NCI-H2081 treated with DMSO at 0.1 percent for 48 hours (cell line): ENCODE measurements around the gene COMT.

ENCODE experiments used
- DNase-seq: peaks from one replicate; lab custom pipeline; 2025; lab: John Stamatoyannopoulos, UW

Gene COMT

DNA sequence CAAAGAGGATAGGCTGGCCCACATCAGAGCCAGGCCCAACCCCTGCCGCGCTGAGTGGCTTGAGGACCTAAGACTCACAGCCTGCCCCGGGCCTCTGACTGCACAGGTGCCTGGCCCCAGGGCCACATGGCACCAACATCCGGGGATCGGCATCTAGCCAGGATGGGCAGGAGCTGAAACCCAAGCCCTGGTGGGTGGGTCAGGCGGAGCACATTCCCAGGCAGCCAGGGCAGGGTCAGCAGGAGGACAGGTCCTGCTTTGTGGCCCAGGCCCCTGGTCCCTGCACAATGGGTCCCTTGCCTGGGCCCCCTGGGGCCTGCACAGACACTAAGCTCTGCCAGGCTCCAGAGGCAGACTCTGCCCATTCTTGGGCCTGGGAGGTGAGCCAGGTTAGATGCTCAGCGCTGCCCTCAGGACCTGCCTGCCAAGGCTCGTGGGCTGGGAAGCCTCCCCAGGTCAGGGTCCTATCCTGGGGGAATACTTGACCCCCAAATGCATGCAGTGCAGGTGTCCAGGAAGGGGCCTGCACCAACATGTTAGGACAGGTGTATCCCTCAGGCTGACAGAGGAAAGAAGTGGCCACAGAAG, 41.5 kb downstream of the COMT start:
- no peak for DNase-seq

DNA sequence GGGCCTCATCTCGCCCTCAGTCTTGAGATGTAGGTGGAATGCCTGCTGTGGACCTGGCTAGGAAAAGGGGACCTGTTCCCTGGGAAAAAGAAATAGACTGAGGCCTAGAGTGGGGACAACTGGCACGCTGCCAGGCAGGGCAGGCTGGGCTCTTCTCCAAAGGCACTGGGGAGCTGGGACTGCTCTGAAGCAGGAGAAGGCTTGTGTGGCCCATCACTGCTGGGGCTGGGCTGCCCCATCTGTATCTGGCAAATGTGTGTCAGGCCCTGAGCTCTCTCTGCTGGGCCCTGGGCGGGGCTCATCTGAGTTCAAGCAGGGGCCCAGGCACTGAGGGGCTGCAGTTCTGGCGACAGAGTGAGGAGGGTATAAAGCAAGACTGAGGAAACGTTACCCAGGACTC, 42.2 kb downstream of the COMT start:
- DNase-seq, result no peak

DNA sequence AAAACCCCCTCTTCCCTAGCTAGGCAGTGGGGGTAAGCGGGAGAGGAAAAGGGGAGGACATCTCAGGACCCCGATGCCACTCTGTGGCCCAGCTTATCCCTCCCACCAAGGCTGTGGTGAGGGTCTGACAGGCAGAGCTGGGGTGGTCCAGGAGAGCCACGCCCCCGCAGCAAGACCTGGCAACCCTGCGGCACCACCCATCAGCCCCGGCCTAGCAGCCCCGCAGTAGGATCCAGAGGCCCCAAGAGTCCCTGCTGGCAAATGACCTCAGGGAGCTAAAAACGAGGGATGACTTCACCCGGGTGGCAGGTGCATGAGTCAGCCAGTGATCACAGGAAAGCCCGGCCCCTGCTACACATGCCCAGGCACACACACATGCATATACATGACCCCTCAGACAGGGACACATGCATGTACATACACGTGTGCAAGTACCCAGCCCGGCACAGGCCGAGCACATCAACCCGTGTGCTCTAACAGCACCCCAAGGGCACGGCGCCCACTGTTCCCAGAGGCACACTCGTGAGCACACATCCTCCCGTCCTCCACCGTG, 42.7 kb downstream of the COMT start:
- DNase-seq, result no peak

DNA sequence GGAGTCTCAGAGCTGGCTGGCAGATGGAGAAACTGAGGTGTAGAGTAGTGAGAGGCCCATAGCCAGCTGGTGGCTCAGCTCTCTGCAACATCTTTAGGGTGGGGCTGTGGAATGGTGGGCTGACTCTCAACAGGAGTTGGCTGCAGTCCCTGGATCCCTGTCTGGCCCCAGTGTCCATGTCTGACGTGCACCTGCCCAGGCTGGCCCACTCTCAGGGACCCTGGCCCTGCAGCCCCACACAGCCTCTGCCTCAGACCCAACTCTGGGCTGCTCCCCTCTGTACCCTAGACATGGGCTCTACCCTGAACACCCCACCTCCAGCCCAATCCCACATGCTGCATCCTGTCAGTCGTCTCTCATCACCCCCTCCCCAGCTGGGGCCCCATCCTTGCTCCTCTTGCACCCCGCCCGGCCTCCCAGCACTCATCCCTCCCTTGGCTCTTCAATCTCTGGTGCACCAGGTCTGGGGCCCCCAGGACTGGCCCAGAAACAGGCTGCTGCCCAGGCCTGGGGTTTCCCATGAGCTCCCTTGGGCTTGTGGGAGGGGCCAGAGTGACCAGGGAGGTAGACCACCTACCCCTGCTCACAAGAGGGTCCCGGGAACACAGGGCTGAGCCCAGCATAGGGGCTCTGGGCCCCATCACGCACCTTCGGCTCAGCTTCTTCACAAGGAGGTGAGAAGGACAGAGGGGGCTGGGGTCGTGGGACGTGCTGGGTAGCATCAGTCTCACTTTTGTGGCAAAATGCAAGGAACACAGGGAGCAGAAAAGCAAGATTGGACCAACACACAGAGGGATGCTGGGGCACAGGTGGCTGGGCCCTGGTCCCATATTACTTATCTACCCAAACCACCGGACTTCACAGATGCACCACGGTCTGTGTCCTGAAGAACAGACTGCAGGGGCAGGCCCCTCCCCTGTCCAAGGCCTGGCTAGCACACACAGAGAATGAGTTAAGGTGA, 43.6 kb downstream of the COMT start:
- DNase-seq, result no peak

DNA sequence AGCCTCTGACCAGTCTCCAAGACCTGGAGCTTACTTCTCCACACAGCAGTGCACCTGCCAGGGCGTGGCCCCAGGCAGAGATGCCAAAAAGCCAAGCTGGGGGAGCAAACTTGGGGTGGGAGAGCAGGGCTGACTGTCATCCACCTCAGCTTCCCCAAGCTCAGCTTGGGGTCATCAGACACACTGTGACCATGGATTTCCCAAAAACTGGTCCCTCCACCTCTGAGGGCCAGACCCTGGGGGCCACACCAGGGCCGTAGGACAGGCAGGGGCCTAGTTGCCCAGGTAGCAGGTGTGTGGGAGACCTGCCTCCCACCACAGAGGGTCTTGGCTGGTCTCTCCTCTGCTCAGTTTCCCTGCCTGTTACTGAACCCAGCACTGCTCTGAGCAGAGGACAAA, 44.4 kb downstream of the COMT start:
- no peak for DNase-seq

DNA sequence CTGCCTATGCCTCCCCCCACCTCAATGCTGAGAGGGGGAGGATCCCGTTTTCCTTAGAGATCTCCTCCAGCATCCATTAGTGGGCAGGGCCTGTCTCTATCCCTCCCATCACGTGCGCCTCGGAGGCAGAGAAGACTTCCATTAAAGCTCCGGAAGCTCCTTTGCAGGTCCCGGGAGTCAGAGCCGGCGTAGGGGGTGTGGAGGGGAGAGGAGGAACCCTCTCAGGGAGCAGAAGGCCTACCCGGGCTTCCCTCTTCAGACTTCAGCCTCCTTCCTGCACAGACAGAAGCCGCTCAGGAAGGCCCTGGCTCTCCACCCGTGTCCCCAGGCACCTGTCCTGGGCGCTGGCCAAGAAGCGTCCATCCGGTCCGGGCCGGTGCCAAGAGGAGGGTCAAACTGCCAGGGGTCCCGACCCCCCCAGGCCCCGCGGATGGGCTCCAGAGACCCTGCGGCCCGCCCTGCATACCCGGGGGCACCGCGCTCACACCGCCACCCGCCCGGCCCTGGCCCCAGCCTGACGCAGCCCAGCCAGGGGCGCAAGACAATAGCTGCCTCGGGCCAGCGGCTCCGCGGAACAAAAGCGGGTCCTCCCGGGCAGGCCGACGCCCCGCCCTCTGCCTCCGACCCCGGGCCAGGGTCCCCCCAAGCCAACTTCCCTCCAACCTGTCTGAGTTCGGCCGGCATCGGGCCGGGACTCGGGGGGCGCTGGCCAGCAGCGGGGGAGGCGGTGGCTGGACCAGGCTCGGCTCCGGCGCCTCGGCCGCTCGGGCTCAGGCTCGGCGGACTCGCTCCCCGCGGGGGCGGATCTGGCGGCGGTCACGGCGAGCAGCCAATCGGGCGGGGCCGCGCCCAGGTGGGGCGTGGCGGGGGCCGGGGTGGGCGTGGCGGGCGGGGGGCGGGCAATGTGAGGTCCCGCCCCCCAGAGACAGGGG, 45.1 kb downstream of the COMT start:
- DNase-seq, result no peak

DNA sequence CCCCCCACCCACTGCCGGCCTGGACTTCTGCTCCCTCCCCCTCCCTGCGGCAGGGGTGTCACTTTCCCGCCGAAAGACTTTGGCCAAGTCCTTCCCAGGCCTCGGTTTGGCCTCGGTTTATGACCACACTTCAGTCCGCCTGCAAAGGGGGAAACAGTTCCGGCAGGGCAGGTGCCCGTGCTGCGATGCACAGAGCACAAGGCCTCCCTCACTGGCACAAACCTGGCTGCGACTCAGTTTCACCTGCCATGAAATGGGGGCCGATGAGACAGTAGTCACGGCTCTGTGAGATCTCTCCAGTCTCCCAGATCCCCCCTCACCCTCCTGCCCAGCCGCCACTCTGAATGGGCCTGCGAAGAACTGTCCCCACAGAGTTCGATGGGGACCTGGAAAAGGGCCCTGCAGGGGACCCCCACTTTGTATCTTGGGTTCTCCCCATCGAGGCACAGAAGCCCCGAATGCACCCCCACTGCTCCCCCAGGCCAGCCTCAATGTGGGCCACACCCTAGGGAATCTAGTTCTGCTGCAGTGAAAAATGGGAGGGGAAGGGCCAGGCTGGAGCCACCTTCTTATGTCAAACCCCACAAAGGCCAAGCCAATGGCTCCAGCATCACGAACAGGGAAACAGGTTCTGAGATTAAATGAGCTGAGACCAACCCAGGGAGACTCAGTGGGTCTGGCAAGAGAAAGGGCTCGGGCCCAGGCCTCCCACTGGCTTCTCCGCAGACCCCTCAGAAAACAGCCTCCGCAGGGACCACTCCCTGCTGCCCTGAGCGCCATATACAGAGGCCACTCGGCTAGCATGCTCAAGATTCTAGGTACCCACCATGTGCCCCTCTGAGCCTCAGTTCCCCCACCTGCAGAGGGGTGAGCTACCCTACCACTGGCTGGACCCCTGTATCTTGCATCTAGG, 46.1 kb downstream of the COMT start:
- DNase-seq, result no peak

DNA sequence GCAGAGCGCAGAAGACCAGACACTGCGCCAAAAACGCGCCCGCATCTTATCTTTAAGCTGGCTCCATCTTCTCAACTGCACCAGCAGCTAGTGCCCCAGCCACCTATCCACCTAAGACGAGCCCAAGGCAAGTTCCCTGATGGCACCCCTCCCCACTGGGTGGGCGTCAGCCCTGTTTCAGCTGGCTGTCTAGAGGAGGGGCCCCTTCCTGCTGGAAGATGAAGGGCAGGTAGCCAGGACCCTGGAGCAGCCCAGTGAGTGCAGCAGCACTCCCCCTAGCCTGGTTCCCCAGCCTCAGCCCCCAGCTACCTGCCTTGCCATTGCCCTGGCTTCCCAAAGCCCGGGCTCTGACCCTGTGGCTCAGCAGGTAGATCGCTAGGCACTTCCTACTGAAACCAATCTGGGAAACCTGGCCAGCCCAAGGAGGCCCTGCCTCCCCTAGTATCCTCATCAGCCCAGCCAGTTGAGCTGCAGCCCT, 46.8 kb downstream of the COMT start:
- no peak for DNase-seq

DNA sequence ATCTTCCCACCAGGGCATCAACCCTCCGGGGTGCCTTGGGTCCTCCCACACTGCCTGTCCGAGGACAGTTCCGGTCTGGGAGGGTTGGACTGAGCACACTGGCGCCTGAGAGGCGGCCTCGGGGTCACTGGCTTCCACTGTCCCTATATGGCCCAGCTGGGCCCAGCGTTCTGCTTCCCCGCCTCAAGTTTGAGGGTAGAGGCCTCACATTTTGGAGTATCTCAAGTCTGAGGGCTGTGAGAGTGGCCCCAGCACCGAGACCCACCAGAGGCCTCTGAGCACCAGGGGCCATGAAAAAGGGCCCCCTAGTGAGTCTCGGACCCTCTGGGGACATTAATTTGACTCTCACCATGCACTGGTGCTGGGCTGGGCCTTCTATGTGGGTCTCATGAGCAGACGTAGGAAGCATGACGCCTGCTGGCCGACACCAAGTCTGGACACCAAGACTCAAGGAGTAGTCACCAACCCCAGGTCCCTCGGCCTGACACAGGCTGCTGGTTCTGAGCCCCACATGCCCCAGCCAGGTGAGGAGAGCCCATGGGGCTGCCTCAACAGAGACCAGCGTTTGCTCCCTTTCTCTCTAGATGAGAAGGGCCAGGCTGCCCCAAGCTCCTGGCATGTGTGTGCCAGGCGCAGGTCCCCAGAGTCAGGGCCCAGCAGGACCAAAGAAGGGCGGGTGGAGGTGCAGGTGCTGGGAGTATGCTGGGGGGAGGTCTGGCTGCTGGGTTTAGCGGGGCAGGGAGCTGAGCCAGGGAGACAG, 47.6 kb downstream of the COMT start:
- no peak for DNase-seq

DNA sequence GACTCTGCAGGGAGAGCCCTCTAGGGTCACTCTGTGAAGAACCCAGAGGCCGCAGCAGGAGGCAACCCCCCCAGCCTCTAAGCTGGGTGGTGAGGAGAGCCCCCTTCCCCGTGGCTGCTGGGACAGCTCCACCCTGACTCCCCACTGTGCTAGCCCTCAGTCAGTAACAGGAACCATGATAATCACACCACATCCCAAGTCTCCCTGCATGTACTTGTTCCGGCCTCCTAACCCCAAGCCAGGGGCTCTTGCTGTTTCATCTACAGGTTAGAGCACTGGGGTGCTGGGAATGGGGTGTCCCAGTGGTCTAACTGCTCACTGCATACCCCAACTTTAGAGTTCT, 48.1 kb downstream of the COMT start:
- no peak for DNase-seq

DNA sequence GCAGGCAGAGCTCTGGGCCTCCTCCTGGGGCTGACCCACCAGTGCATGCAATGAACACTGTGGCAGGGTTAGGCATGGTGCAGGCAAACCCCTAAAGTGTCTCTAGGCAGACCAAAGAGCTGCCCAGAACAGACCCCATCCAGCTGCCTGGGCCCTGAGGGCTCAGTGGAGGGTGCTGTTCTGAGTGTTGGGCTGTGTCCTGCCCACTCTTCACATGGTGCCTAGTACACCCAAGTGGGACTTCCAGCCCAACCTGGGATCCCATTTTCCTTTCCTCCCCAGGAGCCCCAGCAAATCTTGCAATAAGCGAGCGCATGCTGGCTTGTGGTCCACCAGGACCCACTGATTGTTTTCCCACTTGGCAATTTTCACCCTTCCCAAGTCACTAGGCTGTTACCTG, 48.6 kb downstream of the COMT start:
- no peak for DNase-seq

DNA sequence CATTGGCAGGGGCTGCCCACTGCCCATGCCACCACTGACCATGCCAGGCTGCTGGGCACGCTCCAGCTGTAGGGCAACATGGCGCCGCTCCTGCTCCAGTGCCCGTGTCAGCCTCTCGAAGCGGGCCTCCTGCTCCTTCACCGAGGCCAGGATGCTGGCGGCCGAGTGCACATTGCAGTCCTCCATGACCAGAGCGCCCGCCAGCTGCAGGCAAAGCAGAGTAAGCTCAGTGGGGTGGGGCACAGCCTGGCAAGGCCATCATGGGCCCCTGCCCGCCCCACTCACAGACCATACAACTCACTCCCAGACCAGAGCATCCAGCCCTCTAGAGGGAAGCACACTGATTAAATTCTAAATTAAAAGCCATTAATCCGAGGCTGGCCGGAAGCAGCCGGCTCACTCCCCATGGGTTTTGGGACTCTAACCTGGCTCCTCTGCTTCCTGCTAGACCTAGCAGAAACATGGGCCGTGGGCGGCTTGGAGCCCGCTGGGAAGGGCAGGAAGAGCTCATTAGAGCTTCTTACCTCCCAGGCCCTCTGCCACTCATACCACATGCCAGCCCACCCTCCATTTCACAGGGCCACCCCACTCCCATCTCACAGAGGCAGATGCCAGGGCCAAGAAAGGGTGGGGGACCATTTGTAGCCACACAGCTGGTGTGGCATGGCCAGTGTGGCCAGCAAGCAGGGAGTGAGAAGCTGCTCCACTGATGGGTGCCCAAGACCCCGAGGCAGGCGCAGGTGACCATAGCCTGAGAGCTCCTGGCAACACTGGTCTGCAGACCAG, 49.2 kb downstream of the COMT start:
- DNase-seq, result no peak

DNA sequence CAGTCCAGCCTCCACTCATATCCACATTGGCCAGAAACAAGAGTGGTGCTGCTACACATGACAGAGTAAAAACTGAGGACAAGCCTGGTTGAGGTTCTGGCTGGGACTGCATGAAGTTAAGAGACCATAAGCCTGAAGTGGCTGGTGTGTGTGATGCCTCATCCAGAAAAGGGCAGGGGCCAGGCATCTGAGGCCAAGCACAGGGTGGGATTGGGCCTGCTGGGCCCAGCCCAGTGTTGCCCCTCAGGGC, 49.7 kb downstream of the COMT start:
- no peak for DNase-seq

DNA sequence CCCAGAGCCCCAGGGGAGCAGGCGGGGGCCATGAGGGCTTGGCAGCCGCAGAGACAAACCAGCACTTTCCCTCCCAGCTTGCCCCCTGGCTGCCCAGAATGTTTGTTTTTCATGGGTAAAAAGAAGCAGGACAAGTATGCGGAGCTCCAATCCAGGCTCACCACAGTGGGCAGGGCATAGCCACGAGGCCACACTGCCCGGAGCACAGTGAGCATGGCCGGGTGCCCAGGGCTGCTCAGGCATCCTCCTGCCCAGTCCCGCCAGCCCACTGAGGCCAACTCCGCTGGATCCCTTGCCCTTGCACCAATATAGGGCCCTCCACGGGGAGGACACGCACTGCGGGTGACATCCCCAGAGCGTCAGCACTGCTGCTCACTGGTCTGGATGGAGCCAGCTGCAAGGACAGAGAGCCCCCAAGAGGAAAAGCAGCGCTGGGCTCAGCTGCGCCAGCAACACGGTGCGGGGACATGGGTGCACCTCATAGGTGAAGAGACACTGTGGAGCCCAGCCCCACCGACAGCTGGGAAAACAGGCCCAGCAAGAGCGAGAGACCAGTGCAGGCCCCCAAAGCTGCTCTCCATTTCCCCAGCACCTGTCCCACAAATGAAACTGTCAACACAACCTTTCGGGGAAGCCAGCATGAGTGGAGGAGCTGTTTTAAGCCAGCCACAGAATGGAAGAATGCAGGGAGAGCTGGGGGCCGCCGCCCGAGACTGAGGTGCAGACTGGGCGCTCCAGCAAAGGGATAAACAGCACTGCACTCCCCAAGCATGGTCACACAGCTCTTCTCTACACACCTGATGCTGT, 50.3 kb downstream of the COMT start:
- DNase-seq, result no peak

DNA sequence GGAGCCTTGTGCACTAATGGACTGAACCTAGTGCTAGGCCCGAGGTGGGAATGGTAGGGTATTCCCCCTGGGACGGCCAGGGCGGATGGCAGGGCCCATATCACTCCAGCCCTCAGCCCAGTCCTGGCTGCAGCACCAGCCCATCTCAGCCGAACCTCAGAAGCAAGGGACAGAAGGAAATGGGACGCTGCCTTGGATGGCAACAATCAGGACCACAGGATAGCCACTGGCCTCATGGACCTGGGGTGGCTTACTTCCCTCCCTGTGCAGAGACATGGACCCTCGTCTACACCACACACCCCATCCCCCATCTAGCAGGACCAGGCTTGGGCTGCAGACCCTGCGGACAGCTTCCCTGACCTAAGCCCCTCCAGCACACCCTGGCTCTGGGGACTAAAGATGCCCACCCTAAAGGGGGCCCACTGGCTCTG, 50.9 kb downstream of the COMT start:
- no peak for DNase-seq

DNA sequence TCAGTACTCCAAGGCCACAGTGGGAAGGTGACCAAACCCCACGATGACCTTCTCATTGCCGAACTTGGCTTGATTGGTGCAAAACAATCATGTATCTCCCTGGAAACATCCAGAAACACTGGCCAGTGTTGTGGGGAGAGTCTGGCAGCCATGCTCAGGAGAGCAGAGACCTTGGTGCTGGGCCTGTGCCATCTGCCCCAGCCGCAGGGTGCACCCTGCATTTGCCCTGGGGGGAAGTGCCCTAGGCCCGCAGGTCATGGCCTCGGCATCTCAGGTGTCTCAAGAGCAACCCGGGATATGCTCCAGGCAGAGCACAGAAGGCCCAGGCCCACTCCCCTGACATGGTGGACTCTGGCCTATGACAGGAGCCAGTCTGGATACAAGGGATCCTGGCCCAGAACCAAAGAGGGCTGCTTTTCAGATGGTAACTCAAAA, 51.4 kb downstream of the COMT start:
- no peak for DNase-seq

DNA sequence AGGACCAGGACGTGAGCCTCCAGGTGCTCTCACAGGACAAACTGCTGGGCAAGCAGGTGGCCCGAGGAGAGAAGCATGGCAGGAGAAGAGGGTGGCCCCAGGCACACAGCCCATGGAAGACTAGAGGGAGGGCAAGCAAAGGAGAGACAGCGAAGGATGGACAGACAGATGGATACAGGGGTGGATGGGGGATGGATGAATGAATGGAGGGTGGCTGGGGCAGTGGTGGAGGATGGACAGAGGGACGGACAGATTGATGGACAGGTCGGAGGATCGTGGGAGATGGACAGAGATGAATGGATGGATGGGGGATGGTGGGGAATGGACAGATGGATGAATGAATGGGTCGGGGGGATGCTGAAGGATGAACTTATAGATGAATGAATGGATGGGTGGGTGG, 52.4 kb downstream of the COMT start:
- DNase-seq, result no peak

DNA sequence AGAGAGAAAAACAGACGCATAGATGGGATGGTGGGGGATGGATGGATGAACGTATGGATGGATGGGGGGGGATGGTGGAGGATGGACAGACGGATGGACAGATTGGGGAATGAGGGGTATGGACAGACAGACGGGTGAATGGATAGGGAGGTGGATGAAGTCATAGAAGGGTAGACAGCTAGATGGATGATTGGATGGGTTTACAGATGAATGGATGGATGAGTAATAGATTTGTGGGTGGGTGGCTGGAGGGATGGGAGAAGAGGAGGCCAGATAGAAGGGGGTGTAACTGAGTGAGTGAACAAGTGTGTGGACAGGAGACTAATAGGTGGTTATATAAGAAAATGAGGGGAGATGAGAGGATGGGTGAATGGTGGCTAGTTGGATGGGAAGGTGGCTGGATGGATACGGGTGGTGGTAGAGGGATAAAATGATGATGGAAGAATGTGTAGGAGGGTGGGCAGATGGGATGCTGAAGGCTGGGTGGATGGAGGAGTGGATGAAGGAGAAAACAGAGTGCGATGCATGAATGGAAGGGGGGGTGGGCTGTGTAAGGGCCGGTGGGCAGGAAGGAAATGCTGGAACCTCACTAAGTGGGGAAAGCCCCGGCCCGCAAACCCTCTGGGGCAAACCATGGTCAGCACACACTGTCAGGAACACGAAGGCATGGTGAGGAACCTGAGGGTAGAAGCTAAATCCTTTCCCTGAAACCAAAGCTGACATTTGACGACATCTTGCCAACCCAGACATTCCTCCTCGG, 53.5 kb downstream of the COMT start:
- no peak for DNase-seq
